Stimulated activated CD4-positive, alpha-beta T cell treated with anti-CD3 and anti-CD28 coated beads, Interleukin-12 subunit alpha, Interleukin-12 subunit beta, amount 100 ng/mL, for 4 hours (primary cell): ENCODE results near the gene OLFML3.

Source experiments
- DNase-seq: peaks from one replicate; pipeline ENCODE4 v3.0.0-alpha.2; 2020

Gene OLFML3

GRCh38 chr1:113950908-113951307 lies 28.4 kb upstream of the OLFML3 start:
- no peak for DNase-seq

- DNase-seq: no peak
These were observed 27.6 kb upstream of the OLFML3 start for GRCh38 chr1:113951719-113952118.

GRCh38 chr1:113957984-113958383 lies 21.3 kb upstream of the OLFML3 start:
- no peak for DNase-seq

- DNase-seq: no peak
These were observed 20.6 kb upstream of the OLFML3 start for GRCh38 chr1:113958691-113959090.

GRCh38 chr1:113963281-113963906 lies 15.9 kb upstream of the OLFML3 start:
- DNase-seq: no peak

- DNase-seq: no peak
These were observed 13.4 kb upstream of the OLFML3 start for GRCh38 chr1:113965703-113966412.

GRCh38 chr1:113972954-113973353 lies 6.3 kb upstream of the OLFML3 start:
- no peak for DNase-seq

GRCh38 chr1:113975211-113975895 lies 3.9 kb upstream of the OLFML3 start:
- DNase-seq: no peak

- no peak for DNase-seq
These were observed 2.5 kb upstream of the OLFML3 start for GRCh38 chr1:113976609-113977278.

GRCh38 chr1:113977906-113978305 lies 1.4 kb upstream of the OLFML3 start:
- DNase-seq: no peak

GRCh38 chr1:113980110-113980509 lies 836 bp downstream of the OLFML3 start:
- no peak for DNase-seq

GRCh38 chr1:113981962-113982931 lies 3.0 kb downstream of the OLFML3 start:
- DNase-seq: no peak

- DNase-seq: no peak
These were observed 3.7 kb downstream of the OLFML3 start for GRCh38 chr1:113982949-113983348.

- no peak for DNase-seq
These were observed 4.1 kb downstream of the OLFML3 start for GRCh38 chr1:113983391-113983790.

- no peak for DNase-seq
These were observed 4.6 kb downstream of the OLFML3 start for GRCh38 chr1:113983826-113984225.

GRCh38 chr1:113984710-113985109 lies 5.4 kb downstream of the OLFML3 start:
- no peak for DNase-seq

- DNase-seq: no peak
These were observed 7.5 kb downstream of the OLFML3 start for GRCh38 chr1:113986802-113987201.

GRCh38 chr1:113987259-113987658 lies 8.0 kb downstream of the OLFML3 start:
- DNase-seq: no peak

- DNase-seq: no peak
These were observed 11.3 kb downstream of the OLFML3 start for GRCh38 chr1:113990530-113990929.

- no peak for DNase-seq
These were observed 11.7 kb downstream of the OLFML3 start for GRCh38 chr1:113990961-113991360.

GRCh38 chr1:113991467-113991997 lies 12.3 kb downstream of the OLFML3 start:
- DNase-seq: no peak

- no peak for DNase-seq
These were observed 13.8 kb downstream of the OLFML3 start for GRCh38 chr1:113993072-113993471.
